Prostate gland (tissue), 2 donors: ENCODE results near the gene CDK9.

Experiments used
- POLR2A ChIP-seq: fragments of 450-650 bp; IDR thresholded peaks from one replicate; pipeline ENCODE4 v1.6.1; 2016; ENCODE audit warnings: antibody characterized with exemption, mild to moderate bottlenecking
- TF ChIP-seq, protein P1 (sequence below), 4 experiments: fragments of 200-600 bp in 2 of 4; fragments of 450-650 bp in 2 of 4; sonication (generic) in 2 of 4; IDR thresholded peaks; 1 replicate in 3 of 4; 2 replicates in 1 of 4; pipeline ENCODE4 v1.5.1; 2016 to 2019; ENCODE audit warnings: antibody characterized with exemption in 4 of 4, mild to moderate bottlenecking in 2 of 4, moderate library complexity in 2 of 4

DNA sequence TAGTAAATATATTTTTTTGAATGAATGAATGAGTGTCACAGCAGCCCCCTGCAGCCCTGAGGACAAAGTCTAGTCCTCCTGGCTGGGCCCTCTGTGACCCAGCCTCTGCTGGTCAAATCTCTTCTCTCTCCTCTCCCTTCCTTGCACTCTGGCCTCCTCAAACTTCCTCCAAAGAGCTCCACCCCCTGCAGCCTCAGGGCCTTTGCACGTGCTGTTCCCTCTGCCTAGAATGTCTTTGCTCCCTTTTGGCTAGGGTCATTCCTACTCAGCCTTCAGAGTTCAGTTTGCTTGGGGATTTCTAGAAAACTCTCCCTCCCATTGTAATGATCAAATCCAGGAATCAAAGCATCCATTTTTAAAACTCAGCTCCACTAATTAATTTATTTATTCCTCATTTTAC is 20.4 kb upstream of the CDK9 start:
- TF ChIP-seq, protein P1, sequence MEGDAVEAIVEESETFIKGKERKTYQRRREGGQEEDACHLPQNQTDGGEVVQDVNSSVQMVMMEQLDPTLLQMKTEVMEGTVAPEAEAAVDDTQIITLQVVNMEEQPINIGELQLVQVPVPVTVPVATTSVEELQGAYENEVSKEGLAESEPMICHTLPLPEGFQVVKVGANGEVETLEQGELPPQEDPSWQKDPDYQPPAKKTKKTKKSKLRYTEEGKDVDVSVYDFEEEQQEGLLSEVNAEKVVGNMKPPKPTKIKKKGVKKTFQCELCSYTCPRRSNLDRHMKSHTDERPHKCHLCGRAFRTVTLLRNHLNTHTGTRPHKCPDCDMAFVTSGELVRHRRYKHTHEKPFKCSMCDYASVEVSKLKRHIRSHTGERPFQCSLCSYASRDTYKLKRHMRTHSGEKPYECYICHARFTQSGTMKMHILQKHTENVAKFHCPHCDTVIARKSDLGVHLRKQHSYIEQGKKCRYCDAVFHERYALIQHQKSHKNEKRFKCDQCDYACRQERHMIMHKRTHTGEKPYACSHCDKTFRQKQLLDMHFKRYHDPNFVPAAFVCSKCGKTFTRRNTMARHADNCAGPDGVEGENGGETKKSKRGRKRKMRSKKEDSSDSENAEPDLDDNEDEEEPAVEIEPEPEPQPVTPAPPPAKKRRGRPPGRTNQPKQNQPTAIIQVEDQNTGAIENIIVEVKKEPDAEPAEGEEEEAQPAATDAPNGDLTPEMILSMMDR (IDR thresholded peaks at IDR 0.05): no peak
- TF ChIP-seq POLR2A: no peak
